IPS-20b (cell line): ENCODE data around the gene FOXA3.

Source experiments
- H3K27ac ChIP-seq: one replicate; pipeline ENCODE4 v1.5.1; 2013; ENCODE audit warnings: low read length
- H3K27me3 ChIP-seq: 2 replicates; pipeline ENCODE4 v1.6.1; 2013; ENCODE audit warnings: mild to moderate bottlenecking, low read length, inconsistent platforms; ENCODE audit not compliant: insufficient read depth
- H3K36me3 ChIP-seq: 2 replicates; pipeline ENCODE4 v1.6.1; 2013; ENCODE audit warnings: low read depth, mild to moderate bottlenecking, inconsistent platforms, low read length, moderate library complexity; ENCODE audit not compliant: insufficient read depth
- H3K4me1 ChIP-seq: 2 replicates; pipeline ENCODE4 v1.6.1; 2013; ENCODE audit warnings: mild to moderate bottlenecking, control low read depth, inconsistent platforms, low read length, moderate library complexity; ENCODE audit not compliant: insufficient read depth
- H3K4me3 ChIP-seq: 2 replicates; pipeline ENCODE4 v1.5.1; 2013; ENCODE audit warnings: mild to moderate bottlenecking, low read length, inconsistent platforms
- H3K9ac ChIP-seq: 2 replicates; pipeline ENCODE4 v1.6.1; 2013; ENCODE audit warnings: low read depth, mild to moderate bottlenecking, inconsistent platforms, low read length, moderate library complexity
- H3K9me3 ChIP-seq: 2 replicates; pipeline ENCODE4 v1.6.1; 2013; ENCODE audit warnings: mild to moderate bottlenecking, low read depth, low read length, inconsistent platforms; ENCODE audit not compliant: insufficient read depth

The FOXA3 gene

GRCh38 chr19:45901432-45901911 lies 37.3 kb downstream of the FOXA3 start:
- H3K9ac ChIP-seq = no peak overlapping the region

GRCh38 chr19:45901912-45902650 lies 38.0 kb downstream of the FOXA3 start, which contains the start of gene MYPOP:
Gene MYPOP (minus strand): TSS chr19:45902613. CDS start chr19:45901773, 840 bp downstream.
- Histone ChIP-seq H3K9ac (peak within 1 kb of the TSS; percentile 76; the same call in 1 of the 2 replicates), H3K9me3 (no peaks in the 10 kb centered on the region), H3K36me3 (peaks cover 6% of the 10 kb centered on the region), H3K4me3 (peak within 1 kb of the TSS; percentile 89), H3K27ac (peak within 1 kb of the TSS; percentile 86), H3K4me1 (peaks cover 3% of the 10 kb centered on the region; the same call in 1 of the 2 replicates), H3K27me3 (peaks cover 25% of the 10 kb centered on the region)

More at GRCh38 chr19:45901432-45901911, 37.3 kb downstream of the FOXA3 start:
- H3K27me3 ChIP-seq = peaks cover 25% of the 10 kb centered on the region
- H3K27ac ChIP-seq = no peak overlapping the region
- peaks cover 6% of the 10 kb centered on the region for H3K36me3 ChIP-seq
- peak overlapping the region; percentile 89; the same call in 1 of the 2 replicates for H3K4me3 ChIP-seq
- peaks cover 3% of the 10 kb centered on the region; the same call in 1 of the 2 replicates for H3K4me1 ChIP-seq
- H3K9me3 ChIP-seq = no peaks in the 10 kb centered on the region

GRCh38 chr19:45902651-45903625 lies 38.8 kb downstream of the FOXA3 start:
- H3K27ac ChIP-seq = peak overlapping the region; percentile 86
- H3K9ac ChIP-seq = peak overlapping the region; percentile 76; the same call in 1 of the 2 replicates

GRCh38 chr19:45905011-45905410 lies 40.9 kb downstream of the FOXA3 start:
- H3K9ac ChIP-seq = no peak overlapping the region
- no peak overlapping the region for H3K27ac ChIP-seq
- no peaks in the 10 kb centered on the region for H3K36me3 ChIP-seq
- no peak overlapping the region for H3K4me3 ChIP-seq
- peaks cover 21% of the 10 kb centered on the region for H3K27me3 ChIP-seq
- no peaks in the 10 kb centered on the region for H3K9me3 ChIP-seq
- H3K4me1 ChIP-seq = peaks cover 3% of the 10 kb centered on the region; the same call in 1 of the 2 replicates

More at GRCh38 chr19:45902651-45903625, 38.8 kb downstream of the FOXA3 start:
- Histone ChIP-seq H3K4me3 (peak overlapping the region; percentile 89), H3K36me3 (peaks cover 6% of the 10 kb centered on the region), H3K9me3 (no peaks in the 10 kb centered on the region), H3K4me1 (peaks cover 3% of the 10 kb centered on the region; the same call in 1 of the 2 replicates), H3K27me3 (peaks cover 25% of the 10 kb centered on the region)

GRCh38 chr19:45906221-45906620 lies 42.1 kb downstream of the FOXA3 start:
- Histone ChIP-seq H3K27me3 (peaks cover 9% of the 10 kb centered on the region), H3K4me1 (no peaks in the 10 kb centered on the region), H3K9ac (no peak overlapping the region), H3K9me3 (no peaks in the 10 kb centered on the region), H3K27ac (no peak overlapping the region), H3K4me3 (no peak overlapping the region), H3K36me3 (no peaks in the 10 kb centered on the region)

GRCh38 chr19:45908956-45909355 lies 44.8 kb downstream of the FOXA3 start:
- H3K27ac ChIP-seq = no peak overlapping the region
- no peak overlapping the region for H3K4me3 ChIP-seq
- no peak overlapping the region for H3K9ac ChIP-seq
- H3K27me3 ChIP-seq = no peaks in the 10 kb centered on the region
- no peaks in the 10 kb centered on the region for H3K4me1 ChIP-seq
- H3K36me3 ChIP-seq = no peaks in the 10 kb centered on the region
- H3K9me3 ChIP-seq = no peaks in the 10 kb centered on the region

- Histone ChIP-seq H3K4me3 (no peak overlapping the region), H3K9me3 (no peaks in the 10 kb centered on the region), H3K27ac (no peak overlapping the region), H3K36me3 (no peaks in the 10 kb centered on the region), H3K9ac (no peak overlapping the region), H3K27me3 (no peaks in the 10 kb centered on the region), H3K4me1 (no peaks in the 10 kb centered on the region)
These were observed 47.2 kb downstream of the FOXA3 start for GRCh38 chr19:45911291-45911690.

- no peak within 1 kb of the TSS for H3K27ac ChIP-seq
- no peak within 1 kb of the TSS for H3K9ac ChIP-seq
- H3K4me1 ChIP-seq = no peaks in the 10 kb centered on the region
- no peaks in the 10 kb centered on the region for H3K27me3 ChIP-seq
- H3K4me3 ChIP-seq = no peak within 1 kb of the TSS
- H3K9me3 ChIP-seq = no peaks in the 10 kb centered on the region
- H3K36me3 ChIP-seq = no peaks in the 10 kb centered on the region
These were observed 50.0 kb downstream of the FOXA3 start, which contains the start of gene NANOS2 for GRCh38 chr19:45913874-45914830. Gene NANOS2 (minus strand): TSS chr19:45914778. CDS start chr19:45914693, 85 bp downstream.

- no peaks in the 10 kb centered on the region for H3K9me3 ChIP-seq
- no peaks in the 10 kb centered on the region for H3K4me1 ChIP-seq
- H3K4me3 ChIP-seq = no peak overlapping the region
- H3K36me3 ChIP-seq = no peaks in the 10 kb centered on the region
- no peak overlapping the region for H3K27ac ChIP-seq
- H3K27me3 ChIP-seq = no peaks in the 10 kb centered on the region
- H3K9ac ChIP-seq = no peak overlapping the region
These were observed 53.4 kb downstream of the FOXA3 start for GRCh38 chr19:45917421-45918091.

- no peaks in the 10 kb centered on the region for H3K36me3 ChIP-seq
- no peaks in the 10 kb centered on the region for H3K4me1 ChIP-seq
- no peak overlapping the region for H3K4me3 ChIP-seq
- no peak overlapping the region for H3K9ac ChIP-seq
- no peaks in the 10 kb centered on the region for H3K27me3 ChIP-seq
- no peaks in the 10 kb centered on the region for H3K9me3 ChIP-seq
- no peak overlapping the region for H3K27ac ChIP-seq
These were observed 54.6 kb downstream of the FOXA3 start for GRCh38 chr19:45918721-45919120.
